ENCODE data around the gene HPS4. TPM values are rescaled to one million over a fixed set of nuclear protein-coding genes. Genes with fewer than 3 reads are reported as not detected.

The HPS4 gene
- total RNA-seq, 2 donors from 2014 or later = 28.3 to 42.5 TPM

DNA sequence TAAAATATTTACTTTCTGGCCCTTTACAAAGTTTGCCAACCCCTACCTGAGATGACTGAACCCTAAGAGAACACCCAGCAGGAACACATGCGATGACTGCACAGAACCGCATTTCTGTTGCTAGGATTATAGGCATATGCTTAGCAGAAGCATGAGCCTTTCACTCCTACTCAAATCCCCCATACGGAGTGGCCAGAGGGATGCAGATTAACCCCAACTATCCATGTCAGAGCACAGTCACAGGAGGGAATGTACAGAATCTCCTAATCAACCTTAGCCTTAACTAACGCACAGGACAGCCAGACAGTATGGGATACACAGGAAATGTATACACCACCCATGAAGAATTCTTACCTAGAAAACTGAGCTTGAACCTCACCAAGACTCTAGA is 6.2 kb downstream of the HPS4 start:
- no peak for ATAC-seq
- 23 to 72% methylated on average over 4 of the region's 4 CpGs for WGBS, 2 donors
- Histone ChIP-seq H3K27ac (no peak overlapping the region), H3K9me3 (no peaks in the 10 kb centered on the region), H3K27me3 (no peaks in the 10 kb centered on the region), H3K4me1 (peaks cover 39% of the 10 kb centered on the region), H3K36me3 (replicated peaks in 1 of 2; ENCODE audit: insufficient read depth in 1 of 2, low read depth in 2 of 2) (peaks cover 4 to 15% of the 10 kb centered on the region in 2 donors), H3K4me3 (no peak overlapping the region)
- TF ChIP-seq, protein P1, sequence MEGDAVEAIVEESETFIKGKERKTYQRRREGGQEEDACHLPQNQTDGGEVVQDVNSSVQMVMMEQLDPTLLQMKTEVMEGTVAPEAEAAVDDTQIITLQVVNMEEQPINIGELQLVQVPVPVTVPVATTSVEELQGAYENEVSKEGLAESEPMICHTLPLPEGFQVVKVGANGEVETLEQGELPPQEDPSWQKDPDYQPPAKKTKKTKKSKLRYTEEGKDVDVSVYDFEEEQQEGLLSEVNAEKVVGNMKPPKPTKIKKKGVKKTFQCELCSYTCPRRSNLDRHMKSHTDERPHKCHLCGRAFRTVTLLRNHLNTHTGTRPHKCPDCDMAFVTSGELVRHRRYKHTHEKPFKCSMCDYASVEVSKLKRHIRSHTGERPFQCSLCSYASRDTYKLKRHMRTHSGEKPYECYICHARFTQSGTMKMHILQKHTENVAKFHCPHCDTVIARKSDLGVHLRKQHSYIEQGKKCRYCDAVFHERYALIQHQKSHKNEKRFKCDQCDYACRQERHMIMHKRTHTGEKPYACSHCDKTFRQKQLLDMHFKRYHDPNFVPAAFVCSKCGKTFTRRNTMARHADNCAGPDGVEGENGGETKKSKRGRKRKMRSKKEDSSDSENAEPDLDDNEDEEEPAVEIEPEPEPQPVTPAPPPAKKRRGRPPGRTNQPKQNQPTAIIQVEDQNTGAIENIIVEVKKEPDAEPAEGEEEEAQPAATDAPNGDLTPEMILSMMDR (IDR thresholded peaks at IDR 0.05) = no peak
- no peak for TF ChIP-seq POLR2A (IDR thresholded peaks at IDR 0.05)
- intact Hi-C loops (cut with DNase I) = no loop called here
- no peak for DNase-seq

DNA sequence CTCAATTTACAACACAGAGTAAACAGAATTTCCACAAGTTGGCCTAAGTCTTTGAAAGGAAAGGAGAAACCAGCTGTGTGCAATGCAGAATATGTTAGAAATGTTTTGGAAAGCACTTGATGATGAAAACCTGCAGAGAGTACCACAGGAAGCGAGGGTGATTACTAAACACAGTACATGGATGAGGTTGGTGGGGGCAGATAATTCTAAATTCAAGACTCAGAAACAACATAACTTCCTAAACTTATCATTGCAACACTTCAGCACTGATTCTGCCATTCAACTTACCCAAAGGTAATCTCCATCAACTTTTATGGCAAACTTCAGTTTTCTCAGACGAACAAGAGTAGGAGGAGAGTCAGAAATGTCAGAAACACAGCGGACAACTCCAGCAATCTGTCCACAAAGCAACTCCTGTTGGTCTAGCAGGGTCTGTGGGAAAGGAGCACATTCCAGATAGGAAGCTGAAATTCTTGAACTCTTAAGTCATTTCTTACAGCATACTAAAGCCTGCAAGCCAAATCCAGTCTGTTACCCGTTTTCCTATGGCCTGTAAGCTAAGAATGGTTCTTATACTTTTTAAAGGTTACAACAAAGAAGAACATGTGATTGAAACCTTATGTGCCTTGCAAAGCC is 6.8 kb downstream of the HPS4 start:
- TF ChIP-seq POLR2A (IDR thresholded peaks at IDR 0.05) = no peak
- TF ChIP-seq, protein P1 (IDR thresholded peaks at IDR 0.05) = no peak
- H3K9me3 ChIP-seq = no peaks in the 10 kb centered on the region
- DNase-seq = no peak
- WGBS, 2 donors = 83 to 92% methylated on average over 4 of the region's 4 CpGs
- peaks cover 5 to 20% of the 10 kb centered on the region in 2 donors for H3K36me3 ChIP-seq (replicated peaks in 1 of 2; ENCODE audit: insufficient read depth in 1 of 2, low read depth in 2 of 2)
- H3K4me3 ChIP-seq = no peak overlapping the region
- H3K27me3 ChIP-seq = no peaks in the 10 kb centered on the region
- intact Hi-C loops (cut with DNase I) = no loop called here
- ATAC-seq = no peak
- no peak overlapping the region for H3K27ac ChIP-seq
- peaks cover 34% of the 10 kb centered on the region for H3K4me1 ChIP-seq

DNA sequence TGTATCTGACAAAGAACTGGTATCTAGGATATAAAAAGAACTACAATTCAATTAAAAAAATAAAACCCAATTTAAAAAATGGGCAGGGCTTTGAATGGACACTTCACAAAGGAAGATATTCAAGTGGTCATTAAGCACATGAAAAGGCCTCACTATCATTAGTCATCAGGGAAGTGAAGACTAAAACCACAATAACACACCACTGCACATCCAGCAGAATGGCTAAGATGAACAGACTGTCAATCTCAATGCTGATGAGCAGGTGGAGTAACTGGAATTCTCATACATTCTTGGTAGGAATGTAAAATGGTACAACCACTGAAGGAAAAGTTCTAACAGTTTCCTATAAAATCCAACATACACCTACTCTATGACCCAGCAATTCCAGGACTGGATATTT is 8.9 kb downstream of the HPS4 start:
- intact Hi-C loops (cut with DNase I) = no loop called here
- Histone ChIP-seq H3K27ac (no peak overlapping the region), H3K27me3 (no peaks in the 10 kb centered on the region), H3K4me3 (no peak overlapping the region), H3K36me3 (replicated peaks in 1 of 2; ENCODE audit: insufficient read depth in 1 of 2, low read depth in 2 of 2) (peaks cover 5 to 34% of the 10 kb centered on the region in 2 donors), H3K4me1 (peaks cover 12% of the 10 kb centered on the region), H3K9me3 (no peaks in the 10 kb centered on the region)
- DNase-seq (no peak), ATAC-seq (no peak)
- no peak for TF ChIP-seq POLR2A (IDR thresholded peaks at IDR 0.05)
- TF ChIP-seq, protein P1 (IDR thresholded peaks at IDR 0.05) = no peak

DNA sequence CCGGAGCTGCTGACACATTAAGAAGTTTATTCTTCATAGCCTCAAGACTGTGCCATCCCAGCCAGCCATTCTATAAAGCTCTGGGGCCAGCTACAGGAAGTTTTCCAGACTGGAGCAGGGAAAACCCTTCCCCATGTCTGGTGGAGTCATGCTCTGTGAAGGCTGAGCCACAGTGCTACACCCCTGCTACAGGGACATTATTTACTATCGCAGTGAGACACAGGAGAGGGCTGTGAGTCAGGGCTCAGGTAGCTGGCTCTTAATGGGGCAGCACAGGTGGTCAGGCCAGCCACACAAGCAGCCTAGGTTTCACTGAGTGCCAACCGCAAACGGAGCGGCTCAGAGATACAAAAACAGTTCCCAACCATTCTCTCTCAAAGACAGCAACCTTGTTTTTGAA is 12.1 kb downstream of the HPS4 start:
- Histone ChIP-seq H3K9me3 (no peaks in the 10 kb centered on the region), H3K4me3 (no peak overlapping the region), H3K4me1 (no peaks in the 10 kb centered on the region), H3K27me3 (no peaks in the 10 kb centered on the region), H3K36me3 (replicated peaks in 1 of 2; ENCODE audit: insufficient read depth in 1 of 2, low read depth in 2 of 2) (peaks cover 15 to 39% of the 10 kb centered on the region in 2 donors), H3K27ac (no peak overlapping the region)
- ATAC-seq (no peak), DNase-seq (no peak)
- 92 to 93% methylated on average over 1 to 5 of the region's 5 CpGs for WGBS, 2 donors
- TF ChIP-seq POLR2A (IDR thresholded peaks at IDR 0.05) = no peak
- TF ChIP-seq, protein P1 (IDR thresholded peaks at IDR 0.05) = no peak
- intact Hi-C loops (cut with DNase I) = no loop called here

DNA sequence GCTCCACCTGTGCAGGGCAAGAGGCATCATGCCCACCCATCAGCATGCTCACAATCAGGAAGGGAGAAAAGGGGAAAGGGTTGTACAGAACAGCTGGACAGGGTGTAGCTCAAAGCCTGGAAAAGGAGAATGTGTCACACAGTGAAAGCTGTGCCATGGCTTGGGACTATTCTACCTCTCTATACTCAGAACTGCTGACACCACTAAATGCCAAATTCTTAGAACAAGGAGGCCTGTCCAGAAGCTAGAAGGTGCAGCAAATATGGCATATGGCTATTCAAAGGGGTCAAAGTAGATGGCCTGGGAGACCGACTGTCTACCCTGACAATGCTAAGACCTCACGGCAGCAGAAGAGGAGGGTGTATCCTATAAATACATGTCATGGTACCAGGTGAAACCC is 12.8 kb downstream of the HPS4 start:
- Histone ChIP-seq H3K27me3 (no peaks in the 10 kb centered on the region), H3K4me1 (no peaks in the 10 kb centered on the region), H3K4me3 (no peak overlapping the region), H3K36me3 (replicated peaks in 1 of 2; ENCODE audit: insufficient read depth in 1 of 2, low read depth in 2 of 2) (peaks cover 15 to 42% of the 10 kb centered on the region in 2 donors), H3K9me3 (no peaks in the 10 kb centered on the region), H3K27ac (no peak overlapping the region)
- intact Hi-C loops (cut with DNase I) = no loop called here
- no peak for DNase-seq
- no peak for ATAC-seq
- WGBS, 2 donors = 77 to 95% methylated on average over 2 of the region's 2 CpGs
- TF ChIP-seq, protein P1 (IDR thresholded peaks at IDR 0.05) = no peak
- no peak for TF ChIP-seq POLR2A (IDR thresholded peaks at IDR 0.05)

Data from body of pancreas (tissue), 4 donors.